Esophagus muscularis mucosa (tissue), 4 donors: Measurements from ENCODE around the gene POLR3F.

Source experiments
- CTCF ChIP-seq, 3 experiments: fragments of 200-600 bp in 2 of 3; fragments of 450-650 bp in 1 of 3; sonication (generic) in 2 of 3; IDR thresholded peaks; one replicate each; pipeline ENCODE4 v1.5.1; 2017 to 2019; ENCODE audit warnings: antibody characterized with exemption in 3 of 3, mild to moderate bottlenecking in 2 of 3, moderate library complexity in 1 of 3
- EP300 ChIP-seq: sonication (generic); formaldehyde crosslinking; IDR thresholded peaks from one replicate; pipeline ENCODE4 v1.6.1; 2017; ENCODE audit warnings: antibody characterized with exemption
- POLR2A ChIP-seq: fragments of 450-650 bp; IDR thresholded peaks from one replicate; pipeline ENCODE4 v1.6.1; 2017; ENCODE audit warnings: antibody characterized with exemption, moderate library complexity, mild to moderate bottlenecking, low read depth

DNA sequence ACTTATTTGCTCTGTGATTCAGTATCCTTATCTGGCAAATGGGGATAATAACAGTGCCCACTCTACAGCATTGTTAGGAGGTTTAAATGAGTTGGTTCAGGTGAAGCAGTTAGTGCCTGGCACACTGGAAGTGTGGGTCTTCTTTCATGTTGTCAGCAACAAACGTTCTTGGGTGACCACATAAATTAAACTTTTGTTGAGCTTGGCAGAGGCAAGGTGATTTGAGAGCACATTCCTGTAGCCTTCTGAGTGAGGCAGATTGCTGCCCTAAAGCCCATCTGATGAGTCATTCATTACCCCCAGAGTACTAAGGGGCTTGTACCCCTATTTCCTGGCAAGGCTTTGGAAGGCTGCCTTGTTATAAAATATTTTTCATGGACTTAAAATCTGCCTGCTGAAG, 66.3 kb downstream of the POLR3F start:
- TF ChIP-seq CTCF (IDR thresholded peaks at IDR 0.05) (no peak), EP300 (no peak), POLR2A (no peak)
